ENCODE data around the gene POLR3G.
A peak's percentile ranks its signal among the peaks of the same experiment; 100 is the strongest.

Gene POLR3G

GRCh38 chr5:90476391-90476790 is 1.7 kb downstream of the POLR3G start:
- Histone ChIP-seq H3K4me1 (ENCODE audit: control insufficient read depth, insufficient read depth, low read length) (no peaks in the 10 kb centered on the region), H3K36me3 (ENCODE audit: control insufficient read depth in 2 of 2, insufficient read depth in 1 of 2, low read length in 2 of 2) (no peaks in the 10 kb centered on the region), H3K27ac (ENCODE audit: extremely low read depth, low read depth, low read length) (no peak overlapping the region), H3K4me3 (ENCODE audit: low read depth, low read length) (no peak overlapping the region), H3K9me3 (ENCODE audit: control insufficient read depth, insufficient read depth, low read depth, low read length) (no peaks in the 10 kb centered on the region)
- CTCF ChIA-PET = interaction anchor here (0.7 to 1.8 kb wide), 4 partner anchors 10 to 307 kb away, joined by 3 to 5 read pairs (median 4); no protein-coding TSS in a partner anchor
- TF ChIP-seq ZNF302 (tag by site-specific recombination; IDR thresholded peaks at IDR 0.05; ENCODE audit: low read depth) (no peak), ZNF837 (tag by site-specific recombination; IDR thresholded peaks at IDR 0.05) (no peak), ZNF549 (tag by site-specific recombination; IDR thresholded peaks at IDR 0.05) (no peak)
- POLR2A ChIA-PET = interaction anchor here (1.0 kb wide), 1 partner anchor 67 kb away, joined by 3 read pairs; the partner anchor contains the start of gene CETN3

DNA sequence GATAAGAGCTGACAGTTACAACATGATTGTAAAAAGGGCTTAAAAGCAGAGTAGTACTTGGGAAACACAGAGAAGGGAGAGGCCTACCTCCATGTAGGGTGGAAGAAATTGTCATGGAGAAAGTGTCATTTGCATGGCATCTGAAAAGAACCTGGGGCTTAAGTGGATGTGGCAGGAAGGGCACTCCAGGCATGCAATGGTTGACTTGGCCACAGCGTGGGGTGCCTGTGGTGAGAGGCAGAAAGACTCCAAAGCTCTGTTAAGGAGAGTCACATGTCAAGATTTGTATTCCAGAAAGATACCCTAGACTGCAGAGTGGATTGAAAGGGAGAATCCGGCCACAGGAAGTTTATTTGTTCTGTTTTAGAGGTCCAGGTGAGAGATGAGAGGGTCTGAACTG is 2.4 kb downstream of the POLR3G start:
- POLR2A ChIA-PET = no interaction called here
- CTCF ChIA-PET = interaction anchor here (0.7 to 1.8 kb wide), 4 partner anchors 11 to 307 kb away, joined by 3 to 5 read pairs (median 4); no protein-coding TSS in a partner anchor
- TF ChIP-seq CTCF (tag by site-specific recombination; IDR thresholded peaks at IDR 0.05) (0 out of 2 replicates have a peak, but pooled peaks have one; percentile 12), ZNF184 (tag by site-specific recombination; IDR thresholded peaks at IDR 0.05) (no peak), ZIC2 (tag by site-specific recombination; IDR thresholded peaks at IDR 0.05) (peak; percentile 62)
- H3K9me3 ChIP-seq (ENCODE audit: control insufficient read depth, insufficient read depth, low read depth, low read length) = no peaks in the 10 kb centered on the region
- no peaks in the 10 kb centered on the region for H3K36me3 ChIP-seq (ENCODE audit: control insufficient read depth in 2 of 2, insufficient read depth in 1 of 2, low read length in 2 of 2)
- no peak overlapping the region for H3K27ac ChIP-seq (ENCODE audit: extremely low read depth, low read depth, low read length)
- no peak overlapping the region for H3K4me3 ChIP-seq (ENCODE audit: low read depth, low read length)
- no peaks in the 10 kb centered on the region for H3K4me1 ChIP-seq (ENCODE audit: control insufficient read depth, insufficient read depth, low read length)

DNA sequence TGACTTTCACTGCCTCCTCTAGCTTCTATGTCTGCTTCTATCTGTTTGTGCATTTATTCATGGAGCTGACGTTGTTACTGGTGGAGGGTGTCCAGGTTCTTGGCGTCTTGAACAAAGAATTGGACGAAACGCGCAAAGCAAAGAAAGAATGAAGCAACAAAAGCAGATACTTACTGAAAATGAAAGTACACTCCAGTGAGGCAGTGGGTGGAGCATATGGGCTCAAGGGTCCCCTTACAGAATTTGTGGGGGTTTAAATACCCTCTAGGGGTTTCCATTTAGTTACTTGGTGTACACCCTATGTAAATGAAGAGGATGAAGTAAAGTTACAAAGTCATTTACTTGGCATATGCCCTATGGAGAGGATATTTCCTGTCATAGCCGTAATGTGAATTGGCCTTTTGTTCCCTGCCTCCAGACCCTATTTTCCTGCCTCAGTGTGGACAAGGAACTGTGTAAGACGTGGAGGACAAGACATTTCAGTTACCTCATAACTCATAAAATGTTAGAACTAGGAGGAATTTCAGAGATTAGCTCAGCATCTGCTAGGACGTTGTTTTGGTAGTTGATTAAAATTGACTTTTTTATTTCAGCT is 3.1 kb downstream of the POLR3G start:
- H3K4me1 ChIP-seq (ENCODE audit: control insufficient read depth, insufficient read depth, low read length) = no peaks in the 10 kb centered on the region
- H3K36me3 ChIP-seq (ENCODE audit: control insufficient read depth in 2 of 2, insufficient read depth in 1 of 2, low read length in 2 of 2) = no peaks in the 10 kb centered on the region
- H3K4me3 ChIP-seq (ENCODE audit: low read depth, low read length) = no peak overlapping the region
- H3K27ac ChIP-seq (ENCODE audit: extremely low read depth, low read depth, low read length) = no peak overlapping the region
- TF ChIP-seq ZBTB17 (tag by site-specific recombination; IDR thresholded peaks at IDR 0.05) (0 out of 2 replicates have a peak, but pooled peaks have one; percentile 8), ZNF664 (tag by site-specific recombination; IDR thresholded peaks at IDR 0.05) (no peak)
- CTCF ChIA-PET = interaction anchor here (0.7 kb wide), 1 partner anchor 27 kb away, joined by 3 read pairs; no protein-coding TSS in a partner anchor
- POLR2A ChIA-PET = no interaction called here
- no peaks in the 10 kb centered on the region for H3K9me3 ChIP-seq (ENCODE audit: control insufficient read depth, insufficient read depth, low read depth, low read length)

DNA sequence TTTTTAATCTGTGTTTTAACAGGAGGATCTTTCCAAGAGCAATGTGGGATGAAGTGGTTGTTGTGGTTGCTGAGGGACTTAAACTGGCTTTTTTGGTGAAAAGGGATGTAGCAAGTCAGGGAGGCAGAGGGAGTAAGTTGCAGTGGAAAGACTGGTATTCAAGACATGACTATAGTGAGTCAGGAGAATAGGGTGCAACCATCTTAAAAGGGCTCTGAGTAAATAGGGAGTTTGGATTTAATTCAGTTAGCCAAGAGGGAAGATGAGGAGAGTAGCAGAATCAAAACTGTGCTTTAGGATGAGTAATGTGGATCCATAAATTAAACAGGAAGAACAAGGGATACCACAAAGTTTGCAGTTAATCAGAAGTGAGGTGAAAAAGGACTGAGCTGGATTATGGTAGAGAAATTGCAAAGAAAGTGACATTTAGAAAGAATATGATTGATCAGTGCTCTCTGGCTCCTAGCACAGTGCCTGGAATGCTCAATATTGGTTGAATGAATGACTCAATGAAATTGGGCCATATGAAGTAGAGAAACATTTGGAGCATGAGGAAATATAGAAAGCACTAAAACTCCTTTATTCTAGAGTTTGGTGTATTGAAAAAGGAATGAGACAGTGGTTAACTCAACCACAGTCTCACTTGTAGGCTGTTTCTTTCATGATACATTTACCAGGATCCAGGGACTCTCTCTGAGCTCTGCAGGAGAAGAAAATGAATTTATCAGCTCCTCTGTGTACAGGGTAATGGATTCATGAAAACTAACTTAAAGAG is 5.1 kb downstream of the POLR3G start:
- Histone ChIP-seq H3K36me3 (ENCODE audit: control insufficient read depth in 2 of 2, insufficient read depth in 1 of 2, low read length in 2 of 2) (no peaks in the 10 kb centered on the region), H3K4me3 (ENCODE audit: low read depth, low read length) (no peak overlapping the region), H3K9me3 (ENCODE audit: control insufficient read depth, insufficient read depth, low read depth, low read length) (no peaks in the 10 kb centered on the region), H3K4me1 (ENCODE audit: control insufficient read depth, insufficient read depth, low read length) (no peaks in the 10 kb centered on the region), H3K27ac (ENCODE audit: extremely low read depth, low read depth, low read length) (no peak overlapping the region)
- TF ChIP-seq ZNF473 (tag by site-specific recombination; IDR thresholded peaks at IDR 0.05) (no peak), ZNF169 (tag by site-specific recombination; IDR thresholded peaks at IDR 0.05) (no peak), ZNF202 (tag by site-specific recombination; IDR thresholded peaks at IDR 0.05; ENCODE audit: borderline replicate concordance) (no peak), ZNF670 (tag by site-specific recombination; IDR thresholded peaks at IDR 0.05; ENCODE audit: low read depth) (no peak), ZNF175 (tag by site-specific recombination; IDR thresholded peaks at IDR 0.05) (no peak)
- ChIA-PET CTCF (no interaction called here), POLR2A (no interaction called here)
